Kidney (tissue), 14 donors: Measurements from ENCODE around the gene PNPLA5. TPM values are rescaled to one million over a fixed set of nuclear protein-coding genes. Genes with fewer than 3 reads are reported as not detected.

Source experiments
- DNase-seq, 5 donors: peaks; one replicate each; pipeline ENCODE4 v3.0.0-alpha.2; 2013 to 2020
- FAIRE-seq: peaks from 2 replicates; lab custom pipeline; 2012; peaks lifted over from hg19 to GRCh38; lab: Jason Lieb, UNC
- H3K27ac ChIP-seq, 2 donors: one replicate each; pipeline ENCODE4 v1.7.0; 2013; ENCODE audit warnings: low read depth in 2 of 2, low read length in 2 of 2, inconsistent platforms in 1 of 2
- H3K27me3 ChIP-seq: one replicate; pipeline ENCODE4 v1.7.1; 2013; ENCODE audit warnings: low read length, inconsistent platforms; ENCODE audit not compliant: control insufficient read depth, insufficient read depth
- H3K36me3 ChIP-seq, 3 donors: one replicate each; pipeline versions ENCODE4 v1.7.0 to v1.7.1; 2013; ENCODE audit warnings: low read length in 3 of 3, control low read depth in 1 of 3, inconsistent platforms in 1 of 3; ENCODE audit not compliant: insufficient read depth in 3 of 3, control insufficient read depth in 2 of 3
- H3K4me1 ChIP-seq, 3 donors: one replicate each; pipeline versions ENCODE4 v1.7.0 to v1.7.1; 2013; ENCODE audit warnings: low read length in 3 of 3, inconsistent platforms in 1 of 3, low read depth in 1 of 3; ENCODE audit not compliant: control insufficient read depth in 2 of 3, insufficient read depth in 2 of 3
- H3K4me3 ChIP-seq, 3 donors: one replicate each; pipeline versions ENCODE4 v1.7.0 to v1.8.1; 2013; ENCODE audit warnings: low read length in 3 of 3, control low read depth in 1 of 3, inconsistent platforms in 1 of 3
- H3K9ac ChIP-seq, 3 donors: one replicate each; pipeline versions ENCODE4 v1.7.0 to v1.7.1; 2013; ENCODE audit warnings: low read length in 3 of 3, control low read depth in 1 of 3, inconsistent platforms in 1 of 3
- H3K9me3 ChIP-seq, 3 donors: one replicate each; pipeline versions ENCODE4 v1.7.0 to v1.7.1; 2013; ENCODE audit warnings: low read length in 3 of 3, control low read depth in 1 of 3, inconsistent platforms in 1 of 3; ENCODE audit not compliant: control insufficient read depth in 2 of 3, insufficient read depth in 1 of 3
- intact Hi-C: fragments of 100-400 bp; cut with DNase I; formaldehyde crosslinking; loops from one replicate; pipeline ENCODE4 v1.11.1; 2022
- polyA plus RNA-seq: library from polyadenylated mRNA; stranded (reverse); fragments of 350-450 nt; fragmentation: Illumina TruSeq; extraction: RNeasy Lipid Tissue Mini Kit (QIAGEN cat#74804); gene quantifications from one replicate; pipeline ENCODE4 v1.2.3, GENCODE V29; 2014; ENCODE audit warnings: low read depth, low replicate concordance; ENCODE audit not compliant: insufficient read depth
- total RNA-seq: library from RNA; stranded (reverse); fragmentation: NEBNext Ultra II Directional; extraction: Animal tissue kit (Norgen Biotek cat#: 25700); gene quantifications from one replicate; pipeline ENCODE4 v1.2.1, GENCODE V29; 2021
- TF ChIP-seq, protein P1 (sequence below): IDR thresholded peaks from 3 replicates; pipeline ENCODE4 v1.5.1; 2012; ENCODE audit warnings: mild to moderate bottlenecking, moderate library complexity, borderline replicate concordance; ENCODE audit not compliant: insufficient read depth; ENCODE audit errors: extremely low read depth
- donor health status: control.
- donor health status: control.
- donor health status: control.
- donor health status: control.
- donor health status: control.
- donor health status: DM: yes; HTN: yes; CAD: no.
- donor health status: Normal renal cell carcinoma (clear cell type).

PNPLA5 gene
- total and polyA plus RNA-seq, 2 donors from 2014 or later, result not detected

DNA sequence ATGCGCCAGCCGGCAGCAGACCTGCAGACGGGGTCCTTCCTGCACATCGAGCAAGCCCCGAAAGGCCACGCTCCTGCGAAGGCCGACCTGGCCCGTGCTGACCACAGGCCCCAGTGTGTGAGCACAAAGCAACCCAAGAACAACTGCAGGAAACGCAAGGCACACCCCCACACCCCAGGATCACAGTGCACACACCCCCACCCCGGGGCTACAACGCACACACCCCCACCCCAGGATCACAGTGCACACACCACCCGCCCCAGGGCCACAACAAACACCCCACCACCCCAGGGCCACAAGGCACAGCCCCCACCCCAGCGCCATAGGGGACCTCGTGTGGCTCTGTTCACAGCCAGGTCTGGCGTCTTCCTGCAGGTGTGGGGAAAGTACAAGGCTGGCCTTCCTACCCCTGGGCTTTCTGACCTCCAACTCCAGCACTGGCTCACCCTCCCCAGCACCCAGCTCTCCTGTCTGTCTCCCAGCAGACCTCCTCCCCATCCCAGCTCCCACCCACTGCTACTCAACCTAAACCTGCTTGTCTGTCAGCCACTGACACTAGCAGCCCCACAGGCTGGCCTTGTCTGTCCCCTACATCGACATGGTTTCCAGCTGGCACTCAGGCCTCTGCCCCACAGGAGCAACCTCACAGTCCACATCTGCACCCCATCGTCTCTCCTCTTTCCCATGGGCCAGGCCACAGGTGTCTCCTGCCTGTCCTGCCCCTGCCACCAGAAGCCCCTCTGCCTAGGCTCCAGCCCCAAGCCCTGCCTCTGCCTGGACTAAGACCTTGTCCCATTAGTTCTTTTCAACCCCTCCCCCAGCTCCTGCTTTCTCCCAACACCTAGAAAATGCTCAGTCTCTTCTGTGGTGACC is 59.2 kb downstream of the PNPLA5 start:
- Histone ChIP-seq H3K36me3 (no peaks in the 10 kb centered on the region), H3K4me1 (no peaks in the 10 kb centered on the region), H3K27ac (no peak overlapping the region), H3K9me3 (no peaks in the 10 kb centered on the region), H3K27me3 (no peaks in the 10 kb centered on the region), H3K9ac (no peak overlapping the region), H3K4me3 (no peak overlapping the region)
- TF ChIP-seq, protein P1, sequence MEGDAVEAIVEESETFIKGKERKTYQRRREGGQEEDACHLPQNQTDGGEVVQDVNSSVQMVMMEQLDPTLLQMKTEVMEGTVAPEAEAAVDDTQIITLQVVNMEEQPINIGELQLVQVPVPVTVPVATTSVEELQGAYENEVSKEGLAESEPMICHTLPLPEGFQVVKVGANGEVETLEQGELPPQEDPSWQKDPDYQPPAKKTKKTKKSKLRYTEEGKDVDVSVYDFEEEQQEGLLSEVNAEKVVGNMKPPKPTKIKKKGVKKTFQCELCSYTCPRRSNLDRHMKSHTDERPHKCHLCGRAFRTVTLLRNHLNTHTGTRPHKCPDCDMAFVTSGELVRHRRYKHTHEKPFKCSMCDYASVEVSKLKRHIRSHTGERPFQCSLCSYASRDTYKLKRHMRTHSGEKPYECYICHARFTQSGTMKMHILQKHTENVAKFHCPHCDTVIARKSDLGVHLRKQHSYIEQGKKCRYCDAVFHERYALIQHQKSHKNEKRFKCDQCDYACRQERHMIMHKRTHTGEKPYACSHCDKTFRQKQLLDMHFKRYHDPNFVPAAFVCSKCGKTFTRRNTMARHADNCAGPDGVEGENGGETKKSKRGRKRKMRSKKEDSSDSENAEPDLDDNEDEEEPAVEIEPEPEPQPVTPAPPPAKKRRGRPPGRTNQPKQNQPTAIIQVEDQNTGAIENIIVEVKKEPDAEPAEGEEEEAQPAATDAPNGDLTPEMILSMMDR, result no peak
- DNase-seq (peak in 2 of 5 donors; percentile 34 to 52), FAIRE-seq (no peak)
- intact Hi-C loops, result no loop called here

DNA sequence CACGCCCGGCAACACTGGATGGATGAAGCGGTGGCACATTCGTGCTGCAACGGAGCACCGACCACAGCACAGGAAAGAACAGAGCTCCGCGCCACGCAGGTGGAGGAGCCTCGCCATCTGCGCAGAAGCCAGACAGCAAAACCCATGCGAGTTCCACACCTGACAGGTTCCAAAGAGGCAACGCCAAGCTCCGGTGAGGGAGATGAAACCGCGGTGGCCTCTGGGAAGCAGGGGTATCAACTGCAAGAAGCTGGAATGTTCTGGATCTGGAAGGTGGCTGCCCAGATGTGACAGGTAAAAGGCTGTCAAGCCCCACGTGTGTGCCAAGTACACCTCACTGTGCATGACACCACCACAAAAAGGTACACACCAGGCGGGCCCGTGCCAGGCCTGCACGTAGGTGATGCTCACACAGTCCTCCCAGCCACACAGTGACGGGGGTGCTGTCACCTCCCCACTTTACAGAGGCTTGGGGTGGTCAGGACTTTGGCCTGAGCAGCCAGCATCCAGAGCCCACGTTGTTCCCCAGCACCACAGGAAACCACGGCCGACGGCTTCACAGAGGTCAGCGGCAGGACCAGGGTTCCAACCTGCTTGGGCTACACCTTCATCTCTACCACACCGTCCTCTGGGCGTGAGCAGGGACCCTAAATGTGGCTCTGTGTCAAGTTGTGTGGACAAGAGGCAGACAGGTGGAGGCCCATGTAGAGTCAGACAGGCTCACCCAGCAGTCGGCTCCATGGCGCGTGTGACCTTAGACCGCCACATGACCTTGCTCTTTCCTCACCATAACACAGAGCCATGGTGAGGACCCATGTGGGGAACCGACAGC is 60.0 kb downstream of the PNPLA5 start:
- H3K27me3 ChIP-seq, result no peaks in the 10 kb centered on the region

GRCh38 chr22:43830931-43831560 is 60.8 kb downstream of the PNPLA5 start:
- H3K36me3 ChIP-seq, result no peaks in the 10 kb centered on the region
- no peaks in the 10 kb centered on the region for H3K9me3 ChIP-seq
- no peaks in the 10 kb centered on the region for H3K27me3 ChIP-seq
- no peak for FAIRE-seq
- DNase-seq, result peak in 2 of 5 donors; percentile 26 to 38
- H3K27ac ChIP-seq, result no peak overlapping the region
- TF ChIP-seq, protein P1, result no peak
- no peak overlapping the region for H3K9ac ChIP-seq
- intact Hi-C loops, result no loop called here
- H3K4me3 ChIP-seq, result no peak overlapping the region
- peaks cover 0 to 5% (median 2%) of the 10 kb centered on the region in 3 donors for H3K4me1 ChIP-seq

More for the DNA sequence above, 60.0 kb downstream of the PNPLA5 start:
- peaks cover 0 to 3% (median 2%) of the 10 kb centered on the region in 3 donors for H3K4me1 ChIP-seq
- TF ChIP-seq, protein P1, result no peak
- H3K9me3 ChIP-seq, result no peaks in the 10 kb centered on the region
- no peak overlapping the region for H3K9ac ChIP-seq
- DNase-seq (peak in 2 of 5 donors; percentile 28 to 42), FAIRE-seq (no peak)
- no peak overlapping the region for H3K27ac ChIP-seq
- no peaks in the 10 kb centered on the region for H3K36me3 ChIP-seq
- intact Hi-C loops, result no loop called here
- H3K4me3 ChIP-seq, result no peak overlapping the region
